Brain microvascular endothelial cell (primary cell): ENCODE data around the gene SPA17.
A peak's percentile ranks its signal among the peaks of the same experiment; 100 is the strongest.

Source experiments
- DNase-seq: peaks from one replicate; pipeline ENCODE4 v3.0.0-alpha.2; 2020
- H3K27ac ChIP-seq: fragments of 250-450 bp; sonication (Bioruptor Pico); 2 replicates; pipeline ENCODE4 v1.5.1; 2020; ENCODE audit warnings: mild to moderate bottlenecking, moderate library complexity
- H3K27me3 ChIP-seq: fragments of 250-450 bp; sonication (Bioruptor Pico); replicated peaks from 2 replicates; pipeline ENCODE4 v1.5.1; 2020; ENCODE audit warnings: mild to moderate bottlenecking
- H3K36me3 ChIP-seq: fragments of 250-450 bp; sonication (Bioruptor Pico); replicated peaks from 2 replicates; pipeline ENCODE4 v1.5.1; 2020; ENCODE audit warnings: mild to moderate bottlenecking
- H3K4me3 ChIP-seq: 2 replicates; pipeline ENCODE4 v1.5.1; 2011; ENCODE audit warnings: low read depth, mild to moderate bottlenecking, control low read depth, low read length, moderate library complexity
- CTCF ChIP-seq: IDR thresholded peaks from 2 replicates; pipeline ENCODE4 v1.5.1; 2011; ENCODE audit warnings: low read depth, mild to moderate bottlenecking, moderate library complexity, low read length, control low read depth, inconsistent platforms; ENCODE audit errors: missing control alignments
- in situ Hi-C: cut with HindIII; loops from 2 replicates; pipeline ENCODE4 v1.10.0; 2017; ENCODE audit warnings: low sequenced_read_pairs, low pct_ligation_motif_present

The SPA17 gene

GRCh38 chr11:124676386-124676785 lies 2.7 kb downstream of the SPA17 start:
- H3K4me3 ChIP-seq, result no peak overlapping the region
- H3K27me3 ChIP-seq, result no peaks in the 10 kb centered on the region
- DNase-seq, result peak; percentile 8
- H3K36me3 ChIP-seq, result no peaks in the 10 kb centered on the region
- no peak overlapping the region for H3K27ac ChIP-seq
- in situ Hi-C loops, result no loop called here
- TF ChIP-seq CTCF, result no peak

DNA sequence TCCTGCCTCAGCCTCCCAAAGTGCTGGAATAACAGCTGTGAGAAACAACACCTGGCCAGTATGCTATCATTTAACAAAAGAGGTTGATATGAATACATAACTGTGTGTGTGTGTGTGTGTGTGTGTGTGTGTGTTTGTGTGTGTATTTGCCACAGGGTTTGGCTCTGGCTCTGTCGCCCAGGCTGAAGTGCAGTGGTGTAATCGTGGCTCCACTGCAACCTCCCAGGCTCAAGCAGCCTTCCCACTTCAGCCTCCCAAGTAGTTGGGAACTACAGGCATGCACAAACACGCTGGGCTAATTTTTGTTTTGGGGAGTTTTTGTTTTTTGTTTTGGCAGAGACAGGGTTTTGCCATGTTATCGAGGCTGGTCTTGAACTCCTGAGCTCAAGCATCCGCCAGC lies 4.7 kb downstream of the SPA17 start:
- no peak for TF ChIP-seq CTCF
- DNase-seq, result no peak
- Histone ChIP-seq H3K36me3 (no peaks in the 10 kb centered on the region), H3K4me3 (no peak overlapping the region), H3K27me3 (no peaks in the 10 kb centered on the region), H3K27ac (no peak overlapping the region)
- in situ Hi-C loops, result no loop called here

GRCh38 chr11:124681421-124681820 lies 7.7 kb downstream of the SPA17 start:
- no peak for TF ChIP-seq CTCF
- in situ Hi-C loops, result no loop called here
- no peak for DNase-seq
- Histone ChIP-seq H3K4me3 (no peak overlapping the region), H3K27ac (no peak overlapping the region), H3K27me3 (no peaks in the 10 kb centered on the region), H3K36me3 (no peaks in the 10 kb centered on the region)

DNA sequence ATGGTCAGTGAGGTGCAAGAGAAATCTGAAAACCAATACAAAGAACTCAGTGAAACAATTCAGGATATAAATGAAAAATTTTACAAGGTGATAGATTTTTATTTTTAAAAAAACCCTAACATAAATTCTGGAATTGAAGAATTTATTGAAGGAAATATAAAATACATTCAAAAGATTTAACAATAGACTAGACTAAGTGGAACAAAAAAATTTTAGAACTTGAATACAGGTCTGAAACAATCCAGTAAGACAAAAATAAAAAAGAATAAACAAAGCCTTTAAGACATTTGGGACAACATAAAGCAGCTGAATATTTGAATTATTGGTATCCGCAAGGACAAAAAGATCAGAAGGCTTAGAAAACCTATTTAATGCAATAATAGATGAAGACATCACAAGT lies 8.7 kb downstream of the SPA17 start:
- no peak for DNase-seq
- Histone ChIP-seq H3K4me3 (no peak overlapping the region), H3K27me3 (no peaks in the 10 kb centered on the region), H3K36me3 (no peaks in the 10 kb centered on the region), H3K27ac (no peak overlapping the region)
- in situ Hi-C loops, result no loop called here
- TF ChIP-seq CTCF, result no peak

DNA sequence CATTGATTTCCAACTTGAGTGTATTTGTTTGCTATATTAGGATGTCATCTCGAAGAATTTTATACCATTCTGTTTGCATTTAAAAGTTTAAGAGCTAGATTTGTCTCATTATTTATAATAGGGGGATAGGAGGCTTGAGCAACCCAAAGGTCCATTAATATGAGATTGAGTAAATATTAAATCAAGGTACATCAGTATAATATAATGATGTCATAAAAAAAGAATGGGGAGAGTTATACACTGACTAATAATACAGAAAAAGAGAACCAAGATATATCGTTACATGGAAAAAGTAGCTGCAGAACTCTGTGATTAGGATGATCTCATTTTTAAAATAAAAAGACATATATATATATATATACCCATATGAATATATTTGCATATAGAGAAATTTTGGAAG lies 19.4 kb downstream of the SPA17 start:
- TF ChIP-seq CTCF, result no peak

GRCh38 chr11:124699547-124699946 lies 25.8 kb downstream of the SPA17 start:
- Histone ChIP-seq H3K4me3 (no peak overlapping the region), H3K27ac (no peak overlapping the region), H3K27me3 (no peaks in the 10 kb centered on the region), H3K36me3 (no peaks in the 10 kb centered on the region)
- in situ Hi-C loops, result no loop called here
- no peak for TF ChIP-seq CTCF
- no peak for DNase-seq

More for the DNA sequence above, 19.4 kb downstream of the SPA17 start:
- H3K4me3 ChIP-seq, result no peak overlapping the region
- H3K27ac ChIP-seq, result no peak overlapping the region
- H3K36me3 ChIP-seq, result no peaks in the 10 kb centered on the region
- DNase-seq, result no peak
- in situ Hi-C loops, result no loop called here
- no peaks in the 10 kb centered on the region for H3K27me3 ChIP-seq
